ENCODE measurements around the gene RTEL1. TPM values are rescaled to one million over a fixed set of nuclear protein-coding genes. Genes with fewer than 3 reads are reported as not detected.
A peak's percentile ranks its signal among the peaks of the same experiment; 100 is the strongest.

The RTEL1 gene
- total RNA-seq, 2 donors from 2014 or later: 37.8 to 114 TPM

DNA sequence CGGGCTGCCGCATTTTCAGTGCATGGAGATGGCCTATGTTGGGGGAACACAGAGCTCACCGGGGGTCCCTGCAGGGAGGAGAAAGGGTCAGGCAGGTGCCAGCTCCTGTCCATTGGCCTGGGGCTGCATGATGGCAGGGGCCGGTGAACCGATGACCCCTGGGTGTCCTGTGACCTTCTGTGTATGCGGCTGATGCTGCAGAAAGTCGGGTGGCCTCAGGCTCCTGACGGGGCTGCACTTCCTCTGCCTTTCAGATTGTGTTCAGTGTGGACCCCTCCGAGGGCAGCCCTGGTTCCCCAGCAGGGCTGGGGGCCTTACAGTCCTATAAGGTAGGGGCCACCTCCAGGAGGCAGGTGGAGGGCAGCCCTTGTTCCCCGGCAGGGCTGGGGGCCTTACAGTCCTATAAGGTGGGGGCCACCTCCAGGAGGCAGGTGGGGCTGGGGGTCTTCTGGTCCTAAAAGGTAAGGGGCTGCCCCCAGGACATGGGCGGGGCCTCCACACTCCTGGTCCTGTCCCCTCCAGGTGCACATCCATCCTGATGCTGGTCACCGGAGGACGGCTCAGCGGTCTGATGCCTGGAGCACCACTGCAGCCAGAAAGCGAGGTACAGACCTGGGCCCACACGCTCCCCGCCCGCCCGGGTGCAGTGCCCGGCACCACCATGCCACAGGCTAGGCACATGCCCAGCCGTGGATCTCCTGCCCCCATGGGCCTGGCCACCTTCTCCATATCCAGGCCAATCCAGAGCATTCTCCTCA lies 27.3 kb downstream of the RTEL1 start:
- H3K4me3 ChIP-seq: no peak overlapping the region
- no peak for DNase-seq (ENCODE audit: low spot score)
- H3K36me3 ChIP-seq: no peaks in the 10 kb centered on the region
- no peaks in the 10 kb centered on the region for H3K27me3 ChIP-seq (replicated peaks; ENCODE audit: insufficient read depth)
- no peaks in the 10 kb centered on the region for H3K9me3 ChIP-seq
- peak overlapping the region; percentile 30 to 61 for H3K27ac ChIP-seq
- TF ChIP-seq, protein P1, sequence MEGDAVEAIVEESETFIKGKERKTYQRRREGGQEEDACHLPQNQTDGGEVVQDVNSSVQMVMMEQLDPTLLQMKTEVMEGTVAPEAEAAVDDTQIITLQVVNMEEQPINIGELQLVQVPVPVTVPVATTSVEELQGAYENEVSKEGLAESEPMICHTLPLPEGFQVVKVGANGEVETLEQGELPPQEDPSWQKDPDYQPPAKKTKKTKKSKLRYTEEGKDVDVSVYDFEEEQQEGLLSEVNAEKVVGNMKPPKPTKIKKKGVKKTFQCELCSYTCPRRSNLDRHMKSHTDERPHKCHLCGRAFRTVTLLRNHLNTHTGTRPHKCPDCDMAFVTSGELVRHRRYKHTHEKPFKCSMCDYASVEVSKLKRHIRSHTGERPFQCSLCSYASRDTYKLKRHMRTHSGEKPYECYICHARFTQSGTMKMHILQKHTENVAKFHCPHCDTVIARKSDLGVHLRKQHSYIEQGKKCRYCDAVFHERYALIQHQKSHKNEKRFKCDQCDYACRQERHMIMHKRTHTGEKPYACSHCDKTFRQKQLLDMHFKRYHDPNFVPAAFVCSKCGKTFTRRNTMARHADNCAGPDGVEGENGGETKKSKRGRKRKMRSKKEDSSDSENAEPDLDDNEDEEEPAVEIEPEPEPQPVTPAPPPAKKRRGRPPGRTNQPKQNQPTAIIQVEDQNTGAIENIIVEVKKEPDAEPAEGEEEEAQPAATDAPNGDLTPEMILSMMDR (IDR thresholded peaks at IDR 0.05): no peak
- no peak for ATAC-seq (ENCODE audit: insufficient number of reproducible peaks, low FRiP score, low read depth)
- peaks cover 17 to 52% of the 10 kb centered on the region in 2 donors for H3K4me1 ChIP-seq (ENCODE audit: control insufficient read depth in 1 of 2, low read depth in 2 of 2)

DNA sequence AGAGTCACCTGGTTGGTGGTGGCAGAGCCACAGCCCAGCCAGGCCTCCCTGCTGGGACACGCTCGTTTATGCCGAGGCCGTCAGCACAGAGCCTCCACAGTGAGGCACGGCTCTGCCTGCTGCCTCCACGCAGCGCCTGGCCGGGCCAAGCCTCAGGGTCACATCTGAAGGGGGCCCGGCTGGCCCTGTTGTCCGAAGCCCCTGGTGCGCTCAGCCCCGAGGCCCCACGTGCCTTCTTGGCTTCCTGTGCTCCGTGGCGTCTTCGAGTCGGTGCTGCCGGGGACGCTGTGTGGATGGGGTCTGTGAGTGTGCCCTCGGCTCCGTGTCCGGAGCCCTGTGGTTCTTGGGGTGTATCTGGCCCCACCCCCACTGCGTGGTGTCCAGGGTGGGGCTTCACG lies 28.0 kb downstream of the RTEL1 start:
- DNase-seq (ENCODE audit: low spot score) (no peak), ATAC-seq (ENCODE audit: insufficient number of reproducible peaks, low FRiP score, low read depth) (no peak)
- Histone ChIP-seq H3K36me3 (no peaks in the 10 kb centered on the region), H3K9me3 (no peaks in the 10 kb centered on the region), H3K4me3 (no peak overlapping the region), H3K27me3 (replicated peaks; ENCODE audit: insufficient read depth) (no peaks in the 10 kb centered on the region), H3K4me1 (ENCODE audit: control insufficient read depth in 1 of 2, low read depth in 2 of 2) (peaks cover 17 to 49% of the 10 kb centered on the region in 2 donors), H3K27ac (peak overlapping the region; percentile 30 to 61)
- TF ChIP-seq, protein P1 (IDR thresholded peaks at IDR 0.05): no peak

DNA sequence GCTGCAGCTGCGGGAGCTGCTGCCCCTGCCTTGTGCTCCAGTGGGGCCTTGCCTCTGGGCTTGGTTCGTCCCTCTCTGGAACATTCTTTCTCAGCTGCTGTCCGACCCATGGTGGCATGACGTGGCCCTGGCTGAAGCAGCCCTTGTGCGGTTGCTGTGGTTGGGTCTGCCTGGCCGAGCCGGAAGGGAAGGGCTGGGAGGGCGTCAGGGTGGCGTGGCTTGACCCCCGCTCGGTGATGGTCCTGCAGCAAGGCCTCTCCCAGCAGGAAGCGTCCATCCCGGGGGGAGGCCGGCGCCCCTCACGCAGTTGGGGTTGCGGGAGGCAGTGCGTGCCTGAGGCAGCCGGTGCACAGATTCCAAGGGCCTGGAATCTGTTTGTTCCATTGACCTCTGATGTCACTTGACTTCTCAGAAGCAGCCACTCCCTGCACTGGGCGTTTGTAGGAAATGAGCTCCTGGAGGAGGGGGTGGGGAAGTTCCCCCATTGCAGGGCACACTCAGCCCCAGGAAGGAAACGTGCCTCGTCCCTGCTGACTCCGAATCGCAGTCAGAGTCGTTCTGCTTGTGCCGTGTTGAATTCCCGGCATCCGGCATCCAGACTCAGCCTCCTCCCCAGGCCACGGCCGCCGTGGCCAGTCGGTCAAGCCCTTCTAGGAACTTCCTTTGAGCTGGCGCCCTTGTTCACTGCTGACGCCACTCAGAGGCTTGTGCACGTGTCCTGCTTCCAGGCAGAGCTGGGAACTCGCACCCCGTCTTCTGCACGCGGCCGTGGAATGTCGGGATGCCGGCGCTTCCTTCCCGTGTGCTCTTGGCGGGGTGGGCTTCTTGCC lies 28.6 kb downstream of the RTEL1 start:
- no peaks in the 10 kb centered on the region for H3K36me3 ChIP-seq
- DNase-seq (ENCODE audit: low spot score): peak; percentile 55
- peak overlapping the region; percentile 3 for H3K4me3 ChIP-seq
- TF ChIP-seq, protein P1 (IDR thresholded peaks at IDR 0.05): no peak
- H3K9me3 ChIP-seq: no peaks in the 10 kb centered on the region
- H3K27me3 ChIP-seq (replicated peaks; ENCODE audit: insufficient read depth): no peaks in the 10 kb centered on the region
- H3K4me1 ChIP-seq (ENCODE audit: control insufficient read depth in 1 of 2, low read depth in 2 of 2): peaks cover 13 to 42% of the 10 kb centered on the region in 2 donors
- peak; percentile 7 for ATAC-seq (ENCODE audit: insufficient number of reproducible peaks, low FRiP score, low read depth)
- peak overlapping the region; percentile 30 to 61 for H3K27ac ChIP-seq

DNA sequence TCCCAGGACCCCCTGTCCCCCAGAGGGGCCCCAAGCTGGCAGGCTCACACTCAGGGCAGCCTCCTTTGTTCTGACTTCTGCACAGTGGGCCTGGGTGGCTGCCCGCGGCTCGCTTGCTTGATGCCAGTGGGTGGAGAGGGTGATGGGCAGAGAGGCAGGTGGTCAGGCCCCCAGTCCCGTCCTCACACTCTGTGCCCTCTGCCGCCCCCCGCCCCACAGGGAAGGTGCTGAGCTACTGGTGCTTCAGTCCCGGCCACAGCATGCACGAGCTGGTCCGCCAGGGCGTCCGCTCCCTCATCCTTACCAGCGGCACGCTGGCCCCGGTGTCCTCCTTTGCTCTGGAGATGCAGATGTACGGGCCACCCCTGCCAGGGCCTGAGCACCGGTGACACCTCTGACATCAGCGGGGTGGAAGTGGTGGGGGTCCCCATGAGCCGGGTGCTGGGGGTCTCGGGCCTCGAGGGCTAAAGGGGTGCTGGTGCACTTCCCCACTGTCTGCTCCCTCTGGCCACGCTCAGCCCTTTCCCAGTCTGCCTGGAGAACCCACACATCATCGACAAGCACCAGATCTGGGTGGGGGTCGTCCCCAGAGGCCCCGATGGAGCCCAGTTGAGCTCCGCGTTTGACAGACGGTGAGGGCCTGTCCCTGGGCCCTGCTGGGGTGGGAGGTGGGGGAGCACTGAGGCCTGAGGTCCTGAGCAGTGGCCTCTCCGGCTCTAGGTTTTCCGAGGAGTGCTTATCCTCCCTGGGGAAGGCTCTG lies 29.5 kb downstream of the RTEL1 start:
- H3K4me3 ChIP-seq: peak overlapping the region; percentile 3
- DNase-seq (ENCODE audit: low spot score): no peak

More for the DNA sequence above, 29.5 kb downstream of the RTEL1 start:
- Histone ChIP-seq H3K36me3 (no peaks in the 10 kb centered on the region), H3K27ac (peak overlapping the region; percentile 30 to 61), H3K4me1 (ENCODE audit: control insufficient read depth in 1 of 2, low read depth in 2 of 2) (peaks cover 9 to 35% of the 10 kb centered on the region in 2 donors), H3K9me3 (no peaks in the 10 kb centered on the region), H3K27me3 (replicated peaks; ENCODE audit: insufficient read depth) (no peaks in the 10 kb centered on the region)
- TF ChIP-seq, protein P1 (IDR thresholded peaks at IDR 0.05): no peak
- ATAC-seq (ENCODE audit: insufficient number of reproducible peaks, low FRiP score, low read depth): no peak

All from thoracic aorta (tissue), 2 donors.